ENCODE data around the gene PCDH9. TPM values are rescaled to one million over a fixed set of nuclear protein-coding genes. Genes with fewer than 3 reads are reported as not detected.

Gene PCDH9
- total RNA-seq, 1 experiment from 2014 or later, result 0.03 TPM

GRCh38 chr13:67075239-67075638 is 154.9 kb downstream of the PCDH9 start:
- in situ Hi-C loops (cut with HindIII; ENCODE audit: low pct_unique_long_range_greater_than_20kb, low sequenced_read_pairs), result no loop called here
- no peak for DNase-seq (ENCODE audit: low read depth)

- no peak for DNase-seq (ENCODE audit: low read depth)
- in situ Hi-C loops (cut with HindIII; ENCODE audit: low pct_unique_long_range_greater_than_20kb, low sequenced_read_pairs), result no loop called here
Measured at GRCh38 chr13:67071918-67072598, 158.1 kb downstream of the PCDH9 start.

DNA sequence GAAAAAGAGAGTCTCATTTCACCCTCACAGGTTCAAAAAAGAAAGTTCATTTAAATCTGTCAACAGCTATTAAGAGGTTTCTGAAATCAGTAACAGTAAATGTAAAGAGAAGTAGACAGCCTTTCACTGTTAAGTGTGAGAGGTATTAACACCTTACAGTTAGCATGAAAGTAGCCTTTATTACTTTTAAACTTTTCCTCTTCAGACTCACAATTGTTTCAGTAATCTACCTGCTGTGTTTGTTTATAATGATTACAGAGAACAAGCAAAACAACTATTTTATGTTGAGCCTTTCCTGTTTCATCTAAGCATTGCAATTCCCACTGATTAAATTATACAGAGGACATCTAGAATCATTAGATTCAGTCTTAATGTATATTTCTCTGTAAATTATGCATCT is 159.8 kb downstream of the PCDH9 start:
- DNase-seq (ENCODE audit: low read depth), result no peak
- in situ Hi-C loops (cut with HindIII; ENCODE audit: low pct_unique_long_range_greater_than_20kb, low sequenced_read_pairs), result no loop called here

GRCh38 chr13:67069117-67069767 is 160.9 kb downstream of the PCDH9 start:
- in situ Hi-C loops (cut with HindIII; ENCODE audit: low pct_unique_long_range_greater_than_20kb, low sequenced_read_pairs), result no loop called here
- DNase-seq (ENCODE audit: low read depth), result no peak

GRCh38 chr13:67064920-67065319 is 165.2 kb downstream of the PCDH9 start:
- in situ Hi-C loops (cut with HindIII; ENCODE audit: low pct_unique_long_range_greater_than_20kb, low sequenced_read_pairs), result no loop called here
- no peak for DNase-seq (ENCODE audit: low read depth)

GRCh38 chr13:67063036-67063435 is 167.1 kb downstream of the PCDH9 start:
- in situ Hi-C loops (cut with HindIII; ENCODE audit: low pct_unique_long_range_greater_than_20kb, low sequenced_read_pairs), result no loop called here
- no peak for DNase-seq (ENCODE audit: low read depth)

DNA sequence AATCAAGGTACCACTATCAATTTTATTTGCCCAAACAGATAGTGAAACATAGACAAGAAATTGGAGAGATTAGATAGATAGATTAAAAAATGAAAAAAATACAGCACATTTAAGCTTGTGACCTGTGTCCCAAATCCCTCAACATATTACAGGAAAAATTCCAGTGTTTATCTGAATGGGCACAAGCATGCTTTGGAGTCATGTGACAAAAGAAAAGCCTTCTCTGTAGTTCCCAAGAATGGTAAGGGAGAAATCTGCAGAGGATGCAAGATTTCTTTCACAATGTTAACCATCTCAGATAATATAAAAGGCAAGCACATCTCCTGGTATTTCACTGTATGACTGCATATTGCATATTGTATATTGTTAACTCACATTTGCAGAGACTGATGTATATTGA is 168.0 kb downstream of the PCDH9 start:
- DNase-seq (ENCODE audit: low read depth), result no peak
- in situ Hi-C loops (cut with HindIII; ENCODE audit: low pct_unique_long_range_greater_than_20kb, low sequenced_read_pairs), result no loop called here

DNA sequence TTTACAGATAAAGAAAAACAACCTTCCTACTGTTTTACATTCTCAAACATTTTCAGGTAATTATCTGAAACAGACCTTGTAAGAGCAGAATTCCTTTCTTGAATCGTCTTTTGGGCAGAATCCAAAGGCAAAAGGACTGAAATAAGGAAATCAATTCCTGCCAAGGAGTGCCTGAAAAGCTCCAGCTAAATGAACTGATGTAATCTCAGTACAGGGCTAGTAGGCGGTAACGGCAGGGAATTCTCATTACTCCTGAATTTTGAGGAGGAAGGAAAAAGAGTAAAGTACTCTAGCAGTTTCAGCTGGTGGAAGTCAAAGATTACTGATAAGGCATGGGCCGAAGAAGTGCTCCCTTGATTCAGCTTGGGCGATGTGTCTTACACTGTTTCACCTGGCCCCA is 168.4 kb downstream of the PCDH9 start:
- DNase-seq (ENCODE audit: low read depth), result no peak
- in situ Hi-C loops (cut with HindIII; ENCODE audit: low pct_unique_long_range_greater_than_20kb, low sequenced_read_pairs), result no loop called here

DNA sequence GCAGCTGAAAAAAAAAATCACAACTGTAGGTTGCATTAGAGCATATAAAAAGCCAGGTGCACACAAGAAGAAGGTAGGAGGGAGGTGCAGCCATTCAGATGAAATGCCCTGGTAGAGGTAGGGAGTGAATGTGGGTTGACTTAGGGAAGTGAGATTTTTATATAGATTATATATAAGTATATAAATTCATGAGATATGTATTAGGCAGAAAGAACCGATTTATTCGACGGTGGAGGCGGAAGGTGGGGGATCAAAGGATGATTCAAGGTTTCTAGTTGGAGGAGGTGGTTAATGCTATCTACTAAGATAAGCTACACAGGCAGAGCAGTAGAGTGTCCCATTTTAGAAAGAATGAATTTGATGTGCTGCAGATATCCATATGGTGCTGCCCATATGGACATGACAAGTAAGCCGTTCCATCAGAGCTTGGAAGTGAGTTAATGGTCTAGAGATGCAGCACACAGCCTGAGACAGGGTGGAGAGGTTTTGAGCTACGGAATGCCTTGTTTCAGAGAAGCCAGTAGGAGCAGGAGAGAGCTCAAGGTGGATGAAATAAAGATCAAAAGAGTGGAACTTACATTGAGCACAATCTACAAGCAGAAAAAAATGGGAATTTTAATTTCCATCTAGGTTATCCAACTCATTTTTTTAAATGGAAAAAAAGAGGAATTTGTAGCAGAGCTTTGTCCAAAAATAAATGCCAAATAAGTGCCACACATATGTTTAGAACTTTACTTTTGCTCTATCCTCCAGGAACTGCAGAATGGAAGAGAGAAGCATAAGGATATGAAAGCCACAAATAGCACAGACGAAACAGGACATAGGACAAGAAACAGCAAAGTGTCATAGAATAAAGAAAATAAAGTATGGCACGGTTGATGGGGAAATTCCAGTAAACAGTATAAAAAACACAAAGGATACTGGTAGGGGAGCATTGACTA is 177.3 kb downstream of the PCDH9 start:
- DNase-seq (ENCODE audit: low read depth), result no peak
- in situ Hi-C loops (cut with HindIII; ENCODE audit: low pct_unique_long_range_greater_than_20kb, low sequenced_read_pairs), result no loop called here

- in situ Hi-C loops (cut with HindIII; ENCODE audit: low pct_unique_long_range_greater_than_20kb, low sequenced_read_pairs), result no loop called here
- no peak for DNase-seq (ENCODE audit: low read depth)
Measured at GRCh38 chr13:67049744-67050143, 180.4 kb downstream of the PCDH9 start.

DNA sequence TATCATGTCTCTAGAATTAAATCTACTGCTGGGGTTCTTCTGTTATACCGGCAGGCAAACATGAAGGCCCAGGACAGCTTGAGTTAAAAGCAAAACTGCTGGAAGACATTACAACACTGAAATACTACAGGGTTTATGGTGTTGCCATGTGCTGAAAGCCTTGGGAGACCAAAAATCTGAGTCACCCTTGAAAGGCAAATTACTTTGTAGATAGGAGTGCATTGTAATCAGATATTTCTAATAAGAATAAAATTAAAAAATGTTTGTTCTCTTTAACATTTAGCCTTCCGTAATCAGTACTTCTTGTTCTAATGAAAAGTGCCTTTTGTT is 181.3 kb downstream of the PCDH9 start:
- DNase-seq (ENCODE audit: low read depth), result no peak
- in situ Hi-C loops (cut with HindIII; ENCODE audit: low pct_unique_long_range_greater_than_20kb, low sequenced_read_pairs), result no loop called here

GRCh38 chr13:67048084-67048820 is 181.9 kb downstream of the PCDH9 start:
- DNase-seq (ENCODE audit: low read depth), result peak; percentile 56

GRCh38 chr13:67045357-67045756 is 184.8 kb downstream of the PCDH9 start:
- no peak for DNase-seq (ENCODE audit: low read depth)
- in situ Hi-C loops (cut with HindIII; ENCODE audit: low pct_unique_long_range_greater_than_20kb, low sequenced_read_pairs), result no loop called here

More at GRCh38 chr13:67048084-67048820, 181.9 kb downstream of the PCDH9 start:
- in situ Hi-C loops (cut with HindIII; ENCODE audit: low pct_unique_long_range_greater_than_20kb, low sequenced_read_pairs), result no loop called here

DNA sequence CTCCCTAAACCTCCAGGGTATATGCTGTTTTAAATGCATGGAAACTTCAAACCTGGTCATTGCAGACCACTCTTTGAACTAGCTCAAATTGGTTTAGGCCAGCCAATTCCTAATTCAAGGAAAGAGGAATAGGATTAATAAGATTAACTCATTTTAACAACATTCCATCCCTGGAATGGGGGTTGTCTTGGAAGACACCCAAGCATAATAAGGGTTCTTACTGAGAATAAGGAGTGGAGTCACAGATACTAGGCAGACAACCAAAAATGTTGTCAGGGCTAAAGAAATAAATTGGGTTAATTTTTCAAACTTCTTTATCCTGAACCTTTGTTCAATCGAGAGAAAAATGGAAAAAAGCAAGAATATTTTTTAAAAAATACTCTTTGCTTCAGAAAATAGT is 186.2 kb downstream of the PCDH9 start:
- DNase-seq (ENCODE audit: low read depth), result no peak
- in situ Hi-C loops (cut with HindIII; ENCODE audit: low pct_unique_long_range_greater_than_20kb, low sequenced_read_pairs), result no loop called here

DNA sequence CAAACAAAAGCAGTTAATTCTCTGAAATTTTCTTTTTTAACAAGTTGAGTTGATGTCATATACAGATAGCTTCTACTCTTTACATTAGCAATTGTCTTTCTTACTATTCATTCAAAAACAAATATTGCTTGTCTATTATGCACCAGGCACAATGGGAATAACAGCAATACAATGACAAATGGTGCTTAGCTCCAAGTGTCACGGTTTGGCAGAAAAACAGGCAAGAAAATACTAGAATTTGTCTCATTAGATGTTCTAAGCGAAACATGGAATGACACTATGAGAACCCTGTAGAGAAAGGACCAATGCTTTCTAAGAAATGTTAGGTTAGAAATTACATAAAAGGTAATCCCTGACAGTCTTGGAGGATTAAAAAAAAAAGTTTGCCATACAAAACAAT is 187.6 kb downstream of the PCDH9 start:
- no peak for DNase-seq (ENCODE audit: low read depth)
- in situ Hi-C loops (cut with HindIII; ENCODE audit: low pct_unique_long_range_greater_than_20kb, low sequenced_read_pairs), result no loop called here

- no peak for DNase-seq (ENCODE audit: low read depth)
- in situ Hi-C loops (cut with HindIII; ENCODE audit: low pct_unique_long_range_greater_than_20kb, low sequenced_read_pairs), result no loop called here
Measured at GRCh38 chr13:67036699-67037457, 193.3 kb downstream of the PCDH9 start.

GRCh38 chr13:67033170-67033569 is 197.0 kb downstream of the PCDH9 start:
- in situ Hi-C loops (cut with HindIII; ENCODE audit: low pct_unique_long_range_greater_than_20kb, low sequenced_read_pairs), result no loop called here
- no peak for DNase-seq (ENCODE audit: low read depth)
